GM19438 (cell line): Measurements from ENCODE around the gene GNGT1.

Experiments used
- ATAC-seq: cut with Tn5 transposase; IDR thresholded peaks from one replicate; pipeline ENCODE4 v1.9.1; 2021; ENCODE audit warnings: low read depth; ENCODE audit not compliant: unreplicated experiment

GNGT1 gene

DNA sequence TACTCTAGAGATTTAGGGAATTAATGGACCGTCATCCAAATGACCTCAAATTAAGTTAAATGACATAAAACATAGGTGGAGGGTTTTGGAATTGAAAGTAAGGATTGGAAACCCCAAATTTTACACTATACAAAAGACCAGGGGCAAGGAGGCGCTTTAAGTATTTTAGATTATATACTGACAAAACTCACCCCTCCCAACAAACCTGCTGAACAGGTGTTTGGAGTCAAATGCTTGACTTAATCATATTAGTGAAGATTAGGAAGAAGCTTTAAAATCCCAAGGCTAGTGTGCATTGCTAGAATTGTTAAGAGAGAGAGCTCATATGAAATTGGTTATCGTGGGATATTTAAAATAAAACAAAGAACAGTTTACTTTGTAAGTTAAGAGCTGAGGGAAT lies at the start of gene GNGT1:
GNGT1 (plus strand) TSS at position 301 of the 400 bp plus-strand sequence. CDS start 180 bp downstream, outside the sequence.
- no peak for ATAC-seq

GRCh38 chr7:93858857-93859256 lies 47.5 kb upstream of the GNGT1 start:
- no peak for ATAC-seq

- no peak for ATAC-seq
Measured at GRCh38 chr7:93860261-93860660, 46.1 kb upstream of the GNGT1 start.

DNA sequence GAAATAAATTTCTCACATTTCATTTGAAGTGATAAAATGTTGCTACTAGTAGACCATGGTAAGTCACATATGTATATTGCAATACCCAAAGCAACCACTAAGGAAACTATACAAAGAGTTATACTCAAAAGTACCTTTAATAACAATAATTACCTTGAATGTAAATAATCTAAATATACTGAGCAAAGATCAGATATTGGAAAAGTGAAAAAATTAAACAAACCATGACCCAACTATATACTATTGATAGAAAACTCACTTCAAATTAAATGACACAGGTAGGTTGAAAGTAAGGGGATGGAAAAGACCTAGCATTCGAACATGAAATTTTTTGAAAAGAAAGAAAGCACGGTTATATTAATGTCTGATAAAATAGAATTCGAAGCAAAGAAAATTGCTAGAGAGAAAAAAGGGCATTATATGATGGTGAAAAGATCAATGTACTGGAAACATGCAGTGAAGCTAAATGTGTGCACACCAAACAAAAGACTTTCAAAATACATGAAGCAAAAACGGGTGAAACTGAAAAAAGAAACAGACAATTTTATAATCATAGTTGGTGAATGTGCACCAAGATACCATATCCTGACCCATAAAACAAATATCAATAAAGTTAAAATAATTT lies 44.9 kb upstream of the GNGT1 start:
- ATAC-seq: no peak

DNA sequence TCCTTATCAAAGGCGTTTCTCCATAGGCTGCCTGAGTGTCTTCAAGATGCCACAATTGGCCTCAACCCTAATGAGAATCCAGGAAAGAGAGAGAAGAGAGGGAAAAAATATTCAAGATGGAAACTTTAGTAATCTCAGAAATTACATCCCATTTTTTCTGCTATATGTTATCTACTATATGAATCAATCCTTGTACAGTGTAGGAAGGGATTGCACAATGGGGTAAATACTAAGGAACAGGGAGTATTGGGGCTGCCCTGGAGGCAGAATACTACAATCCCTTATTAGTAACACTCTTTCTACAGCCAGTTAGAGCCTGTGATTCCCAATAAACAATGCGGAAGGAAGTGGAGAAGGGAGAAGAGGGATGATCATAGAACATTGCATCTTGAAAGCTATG lies 43.7 kb upstream of the GNGT1 start:
- ATAC-seq: no peak

GRCh38 chr7:93866886-93867285 lies 39.5 kb upstream of the GNGT1 start:
- no peak for ATAC-seq

DNA sequence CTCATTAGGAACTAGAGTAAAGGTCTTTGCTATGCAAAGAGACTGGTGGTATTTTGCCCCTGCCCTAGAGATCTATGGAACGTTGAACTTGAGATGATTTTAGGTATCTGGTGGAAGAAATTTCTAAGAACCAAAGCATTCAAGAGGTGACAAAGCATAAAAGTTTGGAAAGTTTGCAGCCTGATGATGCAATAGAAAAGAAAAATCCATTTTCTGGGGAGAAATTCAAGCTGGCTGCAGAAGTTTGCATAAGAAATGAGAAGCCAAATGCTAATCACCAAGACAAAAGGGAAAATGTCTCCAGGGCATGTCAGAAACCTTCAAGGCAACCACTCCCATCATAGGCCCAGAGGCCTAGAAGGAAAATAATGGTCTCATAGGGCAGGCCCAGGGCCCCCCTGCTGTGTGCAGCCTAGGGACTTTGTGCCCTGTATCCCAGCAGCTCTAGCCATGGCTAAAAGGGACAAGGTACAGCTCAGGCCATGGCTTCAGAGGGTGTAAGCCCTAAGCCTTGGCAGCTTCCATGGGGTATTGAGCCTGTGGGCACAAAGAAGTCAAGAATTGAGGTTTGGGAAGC lies 32.3 kb upstream of the GNGT1 start:
- ATAC-seq: no peak

DNA sequence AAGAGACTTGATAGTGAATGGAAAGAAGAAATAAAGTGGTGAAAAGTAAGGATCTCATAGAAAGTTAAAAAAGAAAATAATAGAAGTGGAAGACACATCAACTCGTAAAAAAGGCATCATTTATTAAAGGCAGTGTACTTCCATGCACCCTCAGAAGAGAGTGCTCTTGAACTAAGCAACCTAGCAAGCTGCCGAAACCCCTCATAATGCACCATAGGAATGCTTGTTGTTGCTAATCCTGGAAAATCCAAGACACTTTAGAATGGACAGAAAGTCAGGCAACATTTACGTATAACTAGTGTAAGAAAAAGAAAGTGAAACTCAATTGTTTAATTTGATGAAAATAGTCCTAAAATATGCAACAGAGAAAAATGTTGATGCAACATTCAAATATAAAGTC lies 28.6 kb upstream of the GNGT1 start:
- no peak for ATAC-seq

DNA sequence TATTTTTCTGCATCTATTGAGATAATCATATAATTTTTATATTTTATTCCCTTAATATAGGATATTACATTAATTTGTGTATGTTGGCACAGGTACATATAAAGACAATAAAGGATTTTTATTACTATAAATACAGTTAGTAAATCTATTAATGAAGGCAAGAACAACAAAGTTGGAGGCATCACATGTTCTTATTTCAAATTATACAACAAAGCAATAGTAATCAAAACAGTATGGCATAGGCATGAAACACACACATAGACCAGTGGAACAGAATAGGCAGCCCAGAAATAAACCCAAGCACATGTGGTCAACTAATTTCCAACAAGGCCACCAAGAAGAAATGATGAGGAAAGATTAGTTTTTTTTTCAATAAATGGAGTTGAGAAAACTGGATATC lies 27.0 kb upstream of the GNGT1 start:
- ATAC-seq: no peak

- no peak for ATAC-seq
Measured at GRCh38 chr7:93882468-93882867, 23.9 kb upstream of the GNGT1 start.

GRCh38 chr7:93883078-93883916 lies 23.1 kb upstream of the GNGT1 start:
- ATAC-seq: no peak

DNA sequence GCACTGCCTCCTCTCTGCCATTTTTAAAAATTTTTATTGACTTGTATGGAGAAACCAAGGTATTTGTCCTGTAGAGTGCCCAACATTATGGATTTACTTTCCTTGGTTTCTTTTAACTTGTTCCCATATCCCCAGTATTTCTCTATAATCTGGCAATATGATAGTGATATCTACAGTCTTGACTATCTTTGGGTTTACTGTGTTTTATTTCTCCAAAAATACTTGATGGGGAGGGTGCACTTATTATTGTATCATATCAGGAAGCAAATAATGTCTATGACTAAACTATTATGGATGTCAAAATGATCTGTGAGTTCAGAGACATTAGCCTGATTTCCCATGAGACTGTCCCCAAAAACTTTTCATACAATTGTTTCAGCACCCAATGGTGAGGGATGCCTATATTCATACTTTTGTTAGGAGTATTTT lies 22.4 kb upstream of the GNGT1 start:
- ATAC-seq: no peak

DNA sequence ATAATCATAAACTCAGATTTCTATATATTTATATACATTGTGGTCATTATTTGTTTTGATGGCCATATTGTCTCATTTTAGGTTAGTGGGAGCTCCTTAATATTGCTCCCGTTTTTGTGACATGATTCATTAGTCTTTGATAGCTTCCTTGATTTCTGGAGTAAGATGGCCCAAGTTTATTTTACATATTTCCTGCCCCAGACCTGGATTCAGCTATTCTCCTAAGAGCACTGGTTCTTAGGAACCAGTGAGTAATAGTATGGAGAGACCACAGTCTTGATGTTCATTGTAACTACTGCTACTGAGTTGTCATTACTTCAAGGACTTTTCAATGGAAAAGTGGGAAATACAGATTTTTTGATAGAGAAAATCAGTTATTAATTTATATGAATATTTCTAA lies 21.8 kb upstream of the GNGT1 start:
- ATAC-seq: no peak

- no peak for ATAC-seq
Measured at GRCh38 chr7:93889261-93889660, 17.1 kb upstream of the GNGT1 start.

GRCh38 chr7:93890041-93890463 lies 16.3 kb upstream of the GNGT1 start:
- ATAC-seq: peak; percentile 63

DNA sequence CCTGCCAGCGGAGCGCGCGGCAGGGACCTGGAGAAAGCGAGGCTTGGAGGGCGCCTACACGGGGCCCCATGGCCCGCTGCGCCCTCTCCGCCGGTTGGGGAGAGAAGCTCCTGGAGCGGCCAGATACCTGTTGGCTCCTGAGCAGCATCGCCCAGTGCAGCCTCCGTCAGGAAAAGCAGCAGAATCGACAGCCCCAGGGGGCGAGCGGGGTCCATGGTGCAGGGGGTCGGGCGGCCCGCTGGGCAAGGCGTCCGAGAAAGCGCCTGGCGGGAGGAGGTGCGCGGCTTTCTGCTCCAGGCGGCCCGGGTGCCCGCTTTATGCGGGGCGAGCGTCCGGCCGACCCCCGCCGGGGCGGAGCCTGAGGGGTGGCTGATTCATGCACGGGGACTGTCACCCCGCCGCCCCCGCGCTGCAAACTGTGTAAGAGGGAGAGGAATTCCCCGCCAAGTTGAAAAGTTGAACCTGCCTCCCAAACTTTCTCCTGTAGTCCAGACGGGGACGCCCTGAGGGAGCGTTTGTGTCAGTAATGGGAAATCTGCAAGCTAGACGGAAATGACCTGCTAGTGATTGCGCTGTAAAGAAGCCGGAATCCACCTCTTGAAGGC lies 15.8 kb upstream of the GNGT1 start, which contains the start of gene TFPI2:
TFPI2 (minus strand) TSS at position 290 of the 605 bp plus-strand sequence; CDS start at position 215, 75 bp downstream.
- peak; percentile 45 for ATAC-seq

GRCh38 chr7:93894426-93894825 lies 11.9 kb upstream of the GNGT1 start:
- no peak for ATAC-seq

DNA sequence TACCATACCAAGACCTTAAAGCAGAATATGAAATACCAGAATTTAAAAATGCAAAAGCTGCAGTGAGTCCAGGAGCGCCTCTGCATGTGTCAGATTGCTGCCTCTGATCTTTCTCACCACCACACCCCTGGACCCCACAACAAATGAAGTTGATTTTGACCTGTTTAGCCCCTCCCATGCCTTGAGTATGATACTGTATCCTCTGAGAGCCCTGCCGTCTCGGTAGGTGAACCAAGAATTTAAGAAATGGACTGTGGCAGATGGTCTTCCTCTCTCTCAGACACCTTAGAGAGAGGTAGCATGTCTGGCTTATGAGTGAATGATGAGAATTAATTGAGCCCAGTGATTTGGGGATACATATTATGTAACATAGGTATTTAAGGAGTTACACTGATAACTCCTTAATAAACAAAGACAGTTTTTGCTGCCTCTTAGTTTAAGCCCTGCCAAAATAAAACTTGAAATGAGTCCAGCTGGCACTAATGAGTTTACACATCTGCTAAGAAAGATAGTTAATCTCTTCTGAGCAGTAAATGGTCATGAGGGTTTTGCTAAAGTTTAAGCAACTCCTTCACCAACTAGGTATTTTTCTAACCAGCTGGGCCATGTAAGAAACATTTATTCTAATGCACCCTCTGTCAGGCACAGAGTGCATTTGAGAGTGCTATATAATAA lies 11.3 kb upstream of the GNGT1 start:
- ATAC-seq: no peak

GRCh38 chr7:93895859-93896600 lies 10.3 kb upstream of the GNGT1 start:
- ATAC-seq: no peak

GRCh38 chr7:93897680-93898079 lies 8.7 kb upstream of the GNGT1 start:
- ATAC-seq: no peak
